AG09319 (cell line): ENCODE measurements around the gene MEPE.

Experiments used
- DNase-seq: peaks from one replicate; pipeline ENCODE4 v3.0.0-alpha.2; 2010; ENCODE audit warnings: low read depth; ENCODE audit errors: extremely low read depth
- CTCF ChIP-seq: IDR thresholded peaks from 2 replicates; pipeline ENCODE4 v1.5.1; 2011; ENCODE audit warnings: low read depth, mild to moderate bottlenecking, inconsistent platforms, low read length, moderate library complexity

MEPE gene

GRCh38 chr4:87851332-87851731 is 18.6 kb downstream of the MEPE start:
- DNase-seq, result no peak
- no peak for TF ChIP-seq CTCF

GRCh38 chr4:87851953-87852352 is 19.2 kb downstream of the MEPE start:
- TF ChIP-seq CTCF, result no peak
- no peak for DNase-seq

GRCh38 chr4:87853108-87853507 is 20.3 kb downstream of the MEPE start:
- peak; percentile 54 for TF ChIP-seq CTCF

GRCh38 chr4:87853891-87854290 is 21.1 kb downstream of the MEPE start:
- no peak for DNase-seq
- no peak for TF ChIP-seq CTCF

More at GRCh38 chr4:87853108-87853507, 20.3 kb downstream of the MEPE start:
- DNase-seq, result no peak

- TF ChIP-seq CTCF, result no peak
- no peak for DNase-seq
These were observed 22.8 kb downstream of the MEPE start for GRCh38 chr4:87855559-87855958.

- DNase-seq, result no peak
- no peak for TF ChIP-seq CTCF
These were observed 24.0 kb downstream of the MEPE start for GRCh38 chr4:87856816-87857215.

- TF ChIP-seq CTCF, result no peak
- no peak for DNase-seq
These were observed 25.0 kb downstream of the MEPE start for GRCh38 chr4:87857789-87858188.
